ENCODE measurements around the gene TOP1.

The TOP1 gene

DNA sequence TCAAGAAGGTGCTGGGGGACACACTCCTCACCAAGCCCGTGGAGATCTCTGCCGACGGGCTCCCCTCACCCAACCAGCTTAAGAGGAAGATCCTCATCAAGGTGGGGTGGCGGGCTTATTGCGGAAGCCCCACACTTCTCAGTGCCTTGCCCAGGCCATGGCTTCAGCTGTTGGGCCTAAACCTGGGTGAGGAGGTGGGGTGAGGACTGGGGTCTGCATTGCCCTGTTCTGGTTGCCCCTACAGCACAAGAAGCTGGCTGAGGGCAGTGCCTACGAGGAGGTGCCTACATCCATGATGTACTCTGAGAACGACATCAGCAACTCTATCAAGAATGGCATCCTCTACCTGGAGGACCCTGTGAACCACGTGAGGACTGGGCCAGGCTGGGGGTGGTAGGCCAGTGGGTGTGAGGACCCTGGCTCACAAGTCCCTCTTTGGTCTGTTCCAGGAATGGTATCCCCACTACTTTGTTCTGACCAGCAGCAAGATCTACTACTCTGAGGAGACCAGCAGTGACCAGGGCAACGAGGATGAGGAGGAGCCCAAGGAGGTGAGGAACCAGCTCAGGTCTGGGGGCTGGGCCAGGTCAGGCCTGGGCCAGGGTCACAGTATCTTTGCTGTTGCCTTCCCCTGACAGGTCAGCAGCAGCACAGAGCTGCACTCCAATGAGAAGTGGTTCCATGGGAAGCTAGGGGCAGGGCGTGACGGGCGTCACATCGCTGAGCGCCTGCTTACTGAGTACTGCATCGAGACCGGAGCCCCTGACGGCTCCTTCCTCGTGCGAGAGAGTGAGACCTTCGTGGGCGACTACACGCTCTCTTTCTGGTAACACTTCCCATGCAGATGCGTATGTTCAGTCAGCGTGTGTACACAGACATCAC, 136.6 kb downstream of the TOP1 start:
- no peak overlapping the region for H3K27ac ChIP-seq (ENCODE audit: low read depth in 2 of 2, low read length in 2 of 2)
- H3K36me3 ChIP-seq (ENCODE audit: control insufficient read depth in 2 of 2, insufficient read depth in 2 of 2, low read length in 2 of 2): peaks cover 76 to 79% of the 10 kb centered on the region in 2 donors
- no peaks in the 10 kb centered on the region for H3K4me1 ChIP-seq (ENCODE audit: control insufficient read depth in 2 of 2, insufficient read depth in 2 of 2, low read length in 2 of 2)
- H3K9me3 ChIP-seq (ENCODE audit: control insufficient read depth in 2 of 2, low read length in 2 of 2): no peaks in the 10 kb centered on the region
- no peaks in the 10 kb centered on the region for H3K27me3 ChIP-seq (ENCODE audit: control insufficient read depth in 2 of 2, insufficient read depth in 2 of 2, low read length in 2 of 2)
- no peak overlapping the region for H3K4me3 ChIP-seq (ENCODE audit: low read length in 2 of 2)
- H3K9ac ChIP-seq (ENCODE audit: low read depth in 1 of 2, low read length in 2 of 2): no peak overlapping the region

DNA sequence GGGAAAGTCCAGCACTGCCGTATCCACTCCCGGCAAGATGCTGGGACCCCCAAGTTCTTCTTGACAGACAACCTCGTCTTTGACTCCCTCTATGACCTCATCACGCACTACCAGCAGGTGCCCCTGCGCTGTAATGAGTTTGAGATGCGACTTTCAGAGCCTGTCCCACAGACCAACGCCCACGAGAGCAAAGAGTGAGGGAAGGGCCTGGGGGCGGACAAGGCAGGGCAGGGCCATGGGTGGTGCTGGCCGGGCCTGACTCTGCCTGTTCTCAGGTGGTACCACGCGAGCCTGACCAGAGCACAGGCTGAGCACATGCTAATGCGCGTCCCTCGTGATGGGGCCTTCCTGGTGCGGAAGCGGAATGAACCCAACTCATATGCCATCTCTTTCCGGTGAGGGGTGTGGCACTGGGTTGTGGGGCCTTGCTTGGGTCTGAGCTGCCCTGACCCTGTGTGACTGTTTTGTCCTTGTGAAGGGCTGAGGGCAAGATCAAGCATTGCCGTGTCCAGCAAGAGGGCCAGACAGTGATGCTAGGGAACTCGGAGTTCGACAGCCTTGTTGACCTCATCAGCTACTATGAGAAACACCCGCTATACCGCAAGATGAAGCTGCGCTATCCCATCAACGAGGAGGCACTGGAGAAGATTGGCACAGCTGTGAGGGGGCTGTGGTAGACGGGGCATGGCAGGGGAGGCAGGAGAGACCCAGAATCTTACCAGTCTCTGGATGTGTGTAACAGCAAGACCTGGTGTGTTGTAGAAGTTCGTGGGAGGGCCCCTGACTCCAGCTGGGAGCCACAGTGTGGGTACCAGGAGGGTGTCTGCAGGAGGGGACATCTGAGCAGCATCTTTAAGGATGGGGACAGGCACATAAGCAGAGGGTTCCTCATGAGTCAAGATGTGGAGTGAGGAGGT, 137.8 kb downstream of the TOP1 start:
- Histone ChIP-seq H3K27ac (ENCODE audit: low read depth in 2 of 2, low read length in 2 of 2) (no peak overlapping the region), H3K36me3 (ENCODE audit: control insufficient read depth in 2 of 2, insufficient read depth in 2 of 2, low read length in 2 of 2) (peaks cover 81 to 84% of the 10 kb centered on the region in 2 donors), H3K9me3 (ENCODE audit: control insufficient read depth in 2 of 2, low read length in 2 of 2) (no peaks in the 10 kb centered on the region)

DNA sequence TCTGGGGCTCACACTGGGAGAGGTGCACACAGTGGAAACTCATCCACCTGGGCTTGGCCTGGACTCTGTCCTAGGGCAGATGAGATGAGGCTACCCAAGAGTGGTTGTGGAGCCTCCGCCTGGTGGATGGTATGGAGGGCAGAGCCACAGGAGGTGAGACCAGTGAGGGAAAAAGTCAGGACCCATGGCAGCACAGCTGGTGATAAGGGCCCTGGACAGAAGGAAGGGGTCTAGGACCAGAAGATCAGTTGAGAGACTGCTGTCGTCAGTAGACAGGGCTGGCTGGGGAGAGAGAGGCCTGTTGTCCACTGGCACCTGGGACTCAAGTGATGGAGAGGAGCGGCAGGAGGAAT, 138.5 kb downstream of the TOP1 start:
- H3K9ac ChIP-seq (ENCODE audit: low read depth in 1 of 2, low read length in 2 of 2): no peak overlapping the region
- peaks cover 84 to 90% of the 10 kb centered on the region in 2 donors for H3K36me3 ChIP-seq (ENCODE audit: control insufficient read depth in 2 of 2, insufficient read depth in 2 of 2, low read length in 2 of 2)

More for the DNA sequence above, 137.8 kb downstream of the TOP1 start:
- no peak overlapping the region for H3K4me3 ChIP-seq (ENCODE audit: low read length in 2 of 2)
- H3K27me3 ChIP-seq (ENCODE audit: control insufficient read depth in 2 of 2, insufficient read depth in 2 of 2, low read length in 2 of 2): no peaks in the 10 kb centered on the region
- no peak overlapping the region for H3K9ac ChIP-seq (ENCODE audit: low read depth in 1 of 2, low read length in 2 of 2)
- H3K4me1 ChIP-seq (ENCODE audit: control insufficient read depth in 2 of 2, insufficient read depth in 2 of 2, low read length in 2 of 2): no peaks in the 10 kb centered on the region

DNA sequence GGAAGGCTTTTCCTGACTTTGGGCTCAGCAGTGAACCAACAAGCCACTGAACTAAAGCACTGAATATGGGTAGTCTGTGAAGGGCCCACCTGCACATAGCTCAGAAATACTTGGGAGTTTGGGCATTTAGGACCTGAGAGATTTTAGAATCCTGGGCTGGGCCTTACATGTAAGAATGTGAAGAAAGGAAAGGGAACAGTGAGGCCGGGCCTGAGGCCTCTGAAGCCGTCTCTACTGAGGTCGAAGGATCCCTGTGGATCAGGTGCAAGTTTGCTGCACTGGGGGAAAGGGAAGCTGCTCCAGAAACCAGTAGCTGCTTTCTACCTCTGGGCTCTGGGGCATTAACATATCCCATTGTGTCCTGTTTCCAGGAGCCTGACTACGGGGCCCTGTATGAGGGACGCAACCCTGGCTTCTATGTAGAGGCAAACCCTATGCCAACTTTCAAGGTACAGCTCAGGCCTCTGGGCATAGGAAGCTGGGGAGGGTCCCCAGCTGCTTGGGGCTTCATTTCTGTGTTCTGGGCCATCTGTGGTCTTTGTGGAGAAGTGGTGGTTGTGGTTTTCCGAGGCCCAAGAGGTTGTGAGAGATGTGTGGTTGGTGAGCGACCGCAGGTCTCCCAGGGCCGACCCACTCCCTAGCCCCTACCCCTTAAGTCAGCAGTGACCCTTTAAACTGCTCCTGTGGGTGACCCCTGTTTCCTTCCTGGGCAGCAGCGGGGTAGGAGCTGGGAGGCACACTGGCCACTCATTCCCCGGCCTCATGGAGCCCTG, 139.0 kb downstream of the TOP1 start:
- Histone ChIP-seq H3K27ac (ENCODE audit: low read depth in 2 of 2, low read length in 2 of 2) (no peak overlapping the region), H3K4me3 (ENCODE audit: low read length in 2 of 2) (no peak overlapping the region), H3K9ac (ENCODE audit: low read depth in 1 of 2, low read length in 2 of 2) (no peak overlapping the region), H3K27me3 (ENCODE audit: control insufficient read depth in 2 of 2, insufficient read depth in 2 of 2, low read length in 2 of 2) (no peaks in the 10 kb centered on the region), H3K9me3 (ENCODE audit: control insufficient read depth in 2 of 2, low read length in 2 of 2) (no peaks in the 10 kb centered on the region), H3K36me3 (ENCODE audit: control insufficient read depth in 2 of 2, insufficient read depth in 2 of 2, low read length in 2 of 2) (peaks cover 86 to 91% of the 10 kb centered on the region in 2 donors), H3K4me1 (ENCODE audit: control insufficient read depth in 2 of 2, insufficient read depth in 2 of 2, low read length in 2 of 2) (peaks cover 0 to 3% of the 10 kb centered on the region in 2 donors)

More for the DNA sequence above, 138.5 kb downstream of the TOP1 start:
- no peak overlapping the region for H3K4me3 ChIP-seq (ENCODE audit: low read length in 2 of 2)
- H3K4me1 ChIP-seq (ENCODE audit: control insufficient read depth in 2 of 2, insufficient read depth in 2 of 2, low read length in 2 of 2): no peaks in the 10 kb centered on the region
- no peaks in the 10 kb centered on the region for H3K27me3 ChIP-seq (ENCODE audit: control insufficient read depth in 2 of 2, insufficient read depth in 2 of 2, low read length in 2 of 2)
- H3K27ac ChIP-seq (ENCODE audit: low read depth in 2 of 2, low read length in 2 of 2): no peak overlapping the region
- no peaks in the 10 kb centered on the region for H3K9me3 ChIP-seq (ENCODE audit: control insufficient read depth in 2 of 2, low read length in 2 of 2)

DNA sequence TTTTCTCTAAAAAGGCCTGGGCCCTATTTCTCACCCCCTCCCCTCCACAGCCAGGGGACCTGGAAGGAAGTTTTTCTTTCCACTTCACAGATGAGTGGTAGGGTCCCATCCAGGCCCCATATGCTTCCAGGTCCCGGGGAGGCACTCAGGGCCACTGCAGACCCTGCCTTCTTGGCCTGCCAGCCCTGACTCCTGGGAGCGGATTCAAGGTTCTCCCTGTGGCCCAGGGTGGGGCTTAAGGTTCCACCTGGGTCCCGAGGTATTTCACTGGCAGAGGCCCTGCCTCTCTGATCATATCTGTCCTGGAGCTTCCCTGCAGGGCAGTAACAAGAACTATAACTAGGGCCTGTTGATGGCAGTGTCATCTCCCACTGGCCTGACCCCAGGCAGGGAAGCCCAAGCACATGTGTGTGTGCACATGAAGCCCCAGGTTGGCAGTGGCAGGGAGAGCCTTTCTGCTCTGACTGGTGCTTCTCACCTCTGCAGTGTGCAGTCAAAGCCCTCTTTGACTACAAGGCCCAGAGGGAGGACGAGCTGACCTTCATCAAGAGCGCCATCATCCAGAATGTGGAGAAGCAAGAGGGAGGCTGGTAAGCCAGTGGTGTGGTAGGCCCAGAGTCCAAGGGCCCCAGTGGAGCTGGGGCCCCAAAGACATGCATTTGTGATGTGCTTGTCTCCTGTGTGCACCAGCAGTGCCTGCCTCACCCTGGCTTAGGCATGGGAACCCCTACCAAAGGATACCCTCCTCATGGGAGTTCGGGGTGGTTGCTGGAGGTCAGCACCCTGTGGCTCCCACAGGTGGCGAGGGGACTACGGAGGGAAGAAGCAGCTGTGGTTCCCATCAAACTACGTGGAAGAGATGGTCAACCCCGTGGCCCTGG, 139.9 kb downstream of the TOP1 start:
- Histone ChIP-seq H3K27ac (ENCODE audit: low read depth in 2 of 2, low read length in 2 of 2) (no peak overlapping the region), H3K36me3 (ENCODE audit: control insufficient read depth in 2 of 2, insufficient read depth in 2 of 2, low read length in 2 of 2) (peaks cover 81 to 87% of the 10 kb centered on the region in 2 donors), H3K9ac (ENCODE audit: low read depth in 1 of 2, low read length in 2 of 2) (no peak overlapping the region), H3K9me3 (ENCODE audit: control insufficient read depth in 2 of 2, low read length in 2 of 2) (no peaks in the 10 kb centered on the region), H3K27me3 (ENCODE audit: control insufficient read depth in 2 of 2, insufficient read depth in 2 of 2, low read length in 2 of 2) (no peaks in the 10 kb centered on the region), H3K4me1 (ENCODE audit: control insufficient read depth in 2 of 2, insufficient read depth in 2 of 2, low read length in 2 of 2) (peaks cover 0 to 4% of the 10 kb centered on the region in 2 donors), H3K4me3 (ENCODE audit: low read length in 2 of 2) (no peak overlapping the region)

DNA sequence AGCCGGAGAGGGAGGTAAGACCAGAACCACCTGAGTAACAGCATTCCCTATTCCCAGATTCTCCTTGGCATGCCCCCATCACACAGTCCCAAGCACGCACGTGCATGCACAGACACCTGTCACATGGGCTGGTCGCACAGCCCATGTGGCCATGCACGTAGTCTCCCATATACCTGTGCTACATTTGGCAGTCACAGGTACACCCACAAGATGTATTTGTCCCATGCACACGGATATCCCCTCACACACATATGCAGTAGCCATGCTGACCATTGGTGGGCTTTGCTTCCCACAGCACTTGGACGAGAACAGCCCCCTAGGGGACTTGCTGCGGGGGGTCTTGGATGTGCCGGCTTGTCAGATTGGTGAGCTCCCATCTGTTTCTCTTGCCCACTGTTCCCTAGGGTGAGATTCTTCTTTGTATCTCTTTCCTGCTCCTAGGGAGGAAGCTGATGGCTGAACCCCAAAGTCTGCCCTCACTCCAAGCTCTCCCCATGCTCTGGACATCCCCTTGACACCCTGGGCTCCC, 140.6 kb downstream of the TOP1 start:
- Histone ChIP-seq H3K36me3 (ENCODE audit: control insufficient read depth in 2 of 2, insufficient read depth in 2 of 2, low read length in 2 of 2) (peaks cover 81 to 87% of the 10 kb centered on the region in 2 donors), H3K9me3 (ENCODE audit: control insufficient read depth in 2 of 2, low read length in 2 of 2) (no peaks in the 10 kb centered on the region), H3K27me3 (ENCODE audit: control insufficient read depth in 2 of 2, insufficient read depth in 2 of 2, low read length in 2 of 2) (no peaks in the 10 kb centered on the region), H3K9ac (ENCODE audit: low read depth in 1 of 2, low read length in 2 of 2) (no peak overlapping the region), H3K4me3 (ENCODE audit: low read length in 2 of 2) (no peak overlapping the region), H3K4me1 (ENCODE audit: control insufficient read depth in 2 of 2, insufficient read depth in 2 of 2, low read length in 2 of 2) (peaks cover 0 to 4% of the 10 kb centered on the region in 2 donors), H3K27ac (ENCODE audit: low read depth in 2 of 2, low read length in 2 of 2) (no peak overlapping the region)

DNA sequence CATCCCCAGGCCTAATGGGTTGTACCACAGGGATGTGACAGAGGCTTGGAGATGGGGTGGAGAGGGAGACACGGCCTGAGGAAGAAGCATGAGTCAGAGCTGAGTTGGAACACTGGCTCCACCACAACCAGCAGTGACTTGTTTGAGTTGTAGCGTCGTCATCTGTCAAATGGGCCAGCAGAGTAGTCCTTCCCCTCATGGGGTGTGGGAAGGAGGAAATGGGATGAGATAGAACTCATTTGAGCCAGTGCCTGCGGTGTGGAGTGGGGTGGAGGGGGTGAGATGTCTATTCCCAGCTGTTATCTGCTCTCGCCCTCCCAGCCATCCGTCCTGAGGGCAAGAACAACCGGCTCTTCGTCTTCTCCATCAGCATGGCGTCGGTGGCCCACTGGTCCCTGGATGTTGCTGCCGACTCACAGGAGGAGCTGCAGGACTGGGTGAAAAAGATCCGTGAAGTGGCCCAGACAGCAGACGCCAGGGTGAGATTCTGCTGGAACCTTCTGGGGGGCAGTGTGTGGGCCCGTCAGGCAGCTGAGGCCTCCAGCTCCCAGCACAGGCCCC, 141.2 kb downstream of the TOP1 start:
- H3K4me3 ChIP-seq (ENCODE audit: low read length in 2 of 2): no peak overlapping the region
- H3K27me3 ChIP-seq (ENCODE audit: control insufficient read depth in 2 of 2, insufficient read depth in 2 of 2, low read length in 2 of 2): no peaks in the 10 kb centered on the region
- H3K9me3 ChIP-seq (ENCODE audit: control insufficient read depth in 2 of 2, low read length in 2 of 2): no peaks in the 10 kb centered on the region
- H3K36me3 ChIP-seq (ENCODE audit: control insufficient read depth in 2 of 2, insufficient read depth in 2 of 2, low read length in 2 of 2): peaks cover 82 to 87% of the 10 kb centered on the region in 2 donors
- no peak overlapping the region for H3K9ac ChIP-seq (ENCODE audit: low read depth in 1 of 2, low read length in 2 of 2)
- H3K27ac ChIP-seq (ENCODE audit: low read depth in 2 of 2, low read length in 2 of 2): no peak overlapping the region
- peaks cover 0 to 4% of the 10 kb centered on the region in 2 donors for H3K4me1 ChIP-seq (ENCODE audit: control insufficient read depth in 2 of 2, insufficient read depth in 2 of 2, low read length in 2 of 2)

DNA sequence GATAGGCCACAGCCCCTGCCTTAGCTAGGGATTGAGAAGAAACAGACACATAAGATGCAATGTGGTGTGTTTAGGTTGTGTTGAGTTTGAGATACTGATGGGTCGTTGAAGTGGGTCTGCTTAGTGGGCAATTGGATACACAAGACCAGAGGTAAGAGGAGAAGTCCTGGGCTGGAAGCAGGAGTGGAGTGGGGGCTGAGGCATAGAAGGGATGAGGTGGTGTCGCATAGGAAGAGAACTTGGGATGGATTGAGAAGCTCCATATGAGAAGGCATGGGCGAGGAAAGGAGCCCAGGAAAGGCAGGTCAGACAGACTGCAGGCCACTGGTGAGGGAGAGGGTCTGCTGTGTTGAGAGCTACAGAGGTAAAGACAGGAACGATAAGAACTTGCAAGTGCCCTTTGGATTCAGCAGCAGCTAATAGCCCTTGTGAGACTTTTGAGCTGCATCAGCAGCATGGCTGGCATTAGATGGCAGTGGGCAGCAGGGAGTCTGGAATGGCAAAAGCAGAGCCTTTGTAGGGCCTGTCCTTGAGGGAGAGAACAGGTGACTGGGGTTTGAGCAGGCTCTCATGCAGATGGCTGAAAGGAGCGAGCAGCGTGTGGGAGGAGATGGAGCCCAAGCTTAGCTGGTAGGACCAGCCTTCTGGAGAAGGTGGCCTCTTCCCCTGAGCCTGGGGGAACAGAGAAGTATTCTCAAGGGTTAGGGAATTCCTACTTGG, 141.9 kb downstream of the TOP1 start:
- H3K4me1 ChIP-seq (ENCODE audit: control insufficient read depth in 2 of 2, insufficient read depth in 2 of 2, low read length in 2 of 2): peaks cover 0 to 4% of the 10 kb centered on the region in 2 donors
- no peak overlapping the region for H3K9ac ChIP-seq (ENCODE audit: low read depth in 1 of 2, low read length in 2 of 2)
- H3K4me3 ChIP-seq (ENCODE audit: low read length in 2 of 2): no peak overlapping the region
- H3K27me3 ChIP-seq (ENCODE audit: control insufficient read depth in 2 of 2, insufficient read depth in 2 of 2, low read length in 2 of 2): no peaks in the 10 kb centered on the region
- peaks cover 80 to 82% of the 10 kb centered on the region in 2 donors for H3K36me3 ChIP-seq (ENCODE audit: control insufficient read depth in 2 of 2, insufficient read depth in 2 of 2, low read length in 2 of 2)
- no peak overlapping the region for H3K27ac ChIP-seq (ENCODE audit: low read depth in 2 of 2, low read length in 2 of 2)
- no peaks in the 10 kb centered on the region for H3K9me3 ChIP-seq (ENCODE audit: control insufficient read depth in 2 of 2, low read length in 2 of 2)
